ENCODE measurements around the gene KIF13A.
"Not testable (repeated sequence)": the region's sequence is repeated elsewhere in the genome, so short reads cannot be mapped to it uniquely, and the experiment has no call there.

KIF13A gene

GRCh38 chr6:17930321-17930993 lies 57.0 kb downstream of the KIF13A start:
- DNase-seq = no peak

- DNase-seq = no peak
Measured at GRCh38 chr6:17928514-17929430, 58.7 kb downstream of the KIF13A start.

- DNase-seq = no peak
Measured at GRCh38 chr6:17927705-17928104, 59.7 kb downstream of the KIF13A start.

GRCh38 chr6:17923401-17923863 lies 64.0 kb downstream of the KIF13A start:
- no peak for DNase-seq

- DNase-seq = no peak
Measured at GRCh38 chr6:17921454-17921853, 66.0 kb downstream of the KIF13A start.

- no peak for DNase-seq
Measured at GRCh38 chr6:17919496-17919895, 67.9 kb downstream of the KIF13A start.

- DNase-seq = no peak
Measured at GRCh38 chr6:17917837-17918763, 69.3 kb downstream of the KIF13A start.

GRCh38 chr6:17914651-17915050 lies 72.8 kb downstream of the KIF13A start:
- DNase-seq = no peak

- no peak for DNase-seq
Measured at GRCh38 chr6:17912521-17912920, 74.9 kb downstream of the KIF13A start.

- DNase-seq = not testable (repeated sequence)
Measured at GRCh38 chr6:17911656-17912055, 75.8 kb downstream of the KIF13A start.

GRCh38 chr6:17910189-17910588 lies 77.2 kb downstream of the KIF13A start:
- DNase-seq = no peak

GRCh38 chr6:17908831-17909230 lies 78.6 kb downstream of the KIF13A start:
- no peak for DNase-seq

- peak in 1 of 2 donors; percentile 49 for DNase-seq
Measured at GRCh38 chr6:17907406-17908229, 79.8 kb downstream of the KIF13A start.

- DNase-seq = no peak
Measured at GRCh38 chr6:17905611-17906592, 81.5 kb downstream of the KIF13A start.

GRCh38 chr6:17904491-17905120 lies 82.8 kb downstream of the KIF13A start:
- DNase-seq = no peak

- DNase-seq = no peak
Measured at GRCh38 chr6:17902974-17903373, 84.5 kb downstream of the KIF13A start.

- DNase-seq = no peak
Measured at GRCh38 chr6:17901493-17901892, 85.9 kb downstream of the KIF13A start.

GRCh38 chr6:17900011-17900410 lies 87.4 kb downstream of the KIF13A start:
- no peak for DNase-seq

GRCh38 chr6:17899491-17899890 lies 87.9 kb downstream of the KIF13A start:
- DNase-seq = no peak

GRCh38 chr6:17897681-17898080 lies 89.8 kb downstream of the KIF13A start:
- DNase-seq = no peak

Data from hippocampal formation (tissue), 2 donors.